Measurements from ENCODE around the gene SGTA.
A peak's percentile ranks its signal among the peaks of the same experiment; 100 is the strongest.
"Not testable (repeated sequence)": the region's sequence is repeated elsewhere in the genome, so short reads cannot be mapped to it uniquely, and the experiment has no call there.

SGTA gene, protein sequence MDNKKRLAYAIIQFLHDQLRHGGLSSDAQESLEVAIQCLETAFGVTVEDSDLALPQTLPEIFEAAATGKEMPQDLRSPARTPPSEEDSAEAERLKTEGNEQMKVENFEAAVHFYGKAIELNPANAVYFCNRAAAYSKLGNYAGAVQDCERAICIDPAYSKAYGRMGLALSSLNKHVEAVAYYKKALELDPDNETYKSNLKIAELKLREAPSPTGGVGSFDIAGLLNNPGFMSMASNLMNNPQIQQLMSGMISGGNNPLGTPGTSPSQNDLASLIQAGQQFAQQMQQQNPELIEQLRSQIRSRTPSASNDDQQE

DNA sequence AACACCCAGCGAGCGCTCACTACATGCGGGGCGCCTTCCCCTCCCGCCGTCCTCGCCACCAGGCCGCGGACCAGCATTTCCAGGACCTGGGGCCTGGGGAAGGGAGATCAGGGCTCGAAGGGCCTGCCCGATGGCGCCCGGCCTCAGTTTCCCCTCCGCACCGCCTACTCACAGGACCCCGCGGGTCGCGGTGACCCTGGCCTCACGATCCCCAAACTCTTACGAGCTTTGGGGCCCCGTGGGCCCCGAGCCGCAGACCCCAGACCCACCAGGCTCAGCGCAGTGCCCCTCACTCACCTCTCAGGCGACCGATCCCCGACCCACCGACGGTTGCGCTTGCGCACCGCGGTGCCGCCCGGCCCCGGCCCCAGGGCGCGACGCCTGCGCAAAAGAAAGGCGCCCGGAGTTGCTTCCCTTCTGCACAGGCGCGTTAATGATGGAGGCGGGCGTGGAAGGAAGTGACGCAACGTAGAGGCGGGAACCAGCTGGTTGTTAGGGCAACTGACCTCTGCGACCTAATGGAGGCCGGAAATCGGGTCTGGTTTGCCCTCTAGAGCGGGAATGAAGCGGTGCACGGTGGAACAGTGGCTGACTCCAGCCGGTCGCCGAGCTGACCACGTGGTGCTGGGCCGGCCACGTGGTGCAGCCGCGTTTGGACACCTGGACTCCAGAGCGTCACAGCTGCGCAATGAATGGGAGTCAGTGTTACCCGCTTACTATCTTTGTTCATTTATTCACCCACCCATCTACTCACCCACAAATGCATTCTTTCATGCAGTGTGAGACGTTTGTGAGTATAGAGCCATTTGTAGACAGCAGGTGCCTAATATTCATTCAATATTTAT is at the start of gene SGTA:
Gene SGTA, minus strand, starts transcription at position 338 of the 845 bp plus-strand sequence. CDS start 14,205 bp downstream, outside the sequence.
- peak; percentile 96 for DNase-seq (ENCODE audit: low read depth)

DNA sequence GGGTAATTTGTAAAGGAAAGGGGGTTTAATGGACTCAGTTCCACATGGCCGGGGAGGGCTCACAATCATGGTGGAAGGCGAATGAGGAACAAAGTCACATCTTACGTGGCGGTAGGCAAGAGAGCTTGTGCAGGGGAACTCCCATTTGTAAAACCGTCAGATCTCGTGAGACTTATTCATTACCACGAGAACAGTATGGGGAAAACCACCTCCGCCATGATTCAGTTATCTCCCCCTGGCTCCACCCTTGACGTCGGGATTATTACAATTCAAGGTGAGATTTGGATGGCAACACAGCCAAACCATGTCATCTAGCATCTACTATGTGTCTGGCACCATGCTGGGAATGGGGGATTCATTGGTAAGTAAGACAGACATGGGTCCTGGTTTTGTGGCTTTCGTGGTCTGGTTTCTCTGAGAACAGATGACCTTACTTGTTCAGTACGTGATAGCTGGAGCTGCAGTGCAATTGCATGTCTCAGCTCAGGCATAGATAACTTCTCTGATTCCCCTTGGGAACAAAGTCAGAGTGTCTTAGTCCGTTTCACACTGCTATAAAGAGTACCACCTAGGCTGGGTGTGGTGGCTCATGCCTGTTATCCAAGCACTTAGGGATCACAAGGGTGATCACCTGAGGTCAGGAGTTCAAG is 44.9 kb upstream of the SGTA start:
- no peak for DNase-seq (ENCODE audit: low read depth)

DNA sequence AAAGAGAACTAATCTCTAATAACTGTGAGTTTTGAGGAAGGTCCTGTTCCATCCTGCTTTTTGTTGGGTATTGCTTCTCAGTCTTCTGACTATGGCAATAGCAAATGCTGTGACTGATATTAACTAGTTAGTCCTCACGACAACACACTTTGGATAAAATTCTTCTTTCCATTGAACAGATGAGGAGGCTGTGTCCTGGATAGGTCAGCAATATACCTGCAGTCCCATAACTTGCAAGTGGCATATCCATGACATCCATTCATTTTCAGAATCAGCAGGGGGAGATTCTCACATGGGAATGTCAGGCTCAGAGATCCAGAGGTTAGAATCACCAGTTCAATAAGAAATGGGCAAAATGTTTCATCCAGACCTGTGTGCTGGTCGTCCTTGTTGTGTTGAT is 43.9 kb upstream of the SGTA start:
- no peak for DNase-seq (ENCODE audit: low read depth)

DNA sequence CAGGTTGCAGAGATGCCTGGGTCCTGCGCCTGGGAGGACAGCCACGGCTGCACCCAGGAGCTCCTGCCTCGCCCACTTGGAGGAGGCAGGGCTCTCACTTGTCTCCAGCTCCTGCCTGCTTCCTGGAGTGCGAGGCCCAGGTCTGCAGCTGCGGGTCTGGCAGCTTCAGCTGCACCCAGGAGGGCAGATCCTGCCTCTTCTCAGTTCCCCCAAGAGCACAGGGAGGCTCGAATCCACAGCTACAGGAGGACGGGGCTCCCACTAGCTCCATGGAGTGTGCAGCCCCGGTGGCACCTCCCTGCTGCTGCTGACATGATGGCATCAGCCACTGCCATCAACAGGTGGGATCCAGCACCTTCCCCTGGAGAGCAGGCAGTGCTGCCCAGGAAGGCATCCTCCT is 41.1 kb upstream of the SGTA start:
- DNase-seq (ENCODE audit: low read depth): no peak

DNA sequence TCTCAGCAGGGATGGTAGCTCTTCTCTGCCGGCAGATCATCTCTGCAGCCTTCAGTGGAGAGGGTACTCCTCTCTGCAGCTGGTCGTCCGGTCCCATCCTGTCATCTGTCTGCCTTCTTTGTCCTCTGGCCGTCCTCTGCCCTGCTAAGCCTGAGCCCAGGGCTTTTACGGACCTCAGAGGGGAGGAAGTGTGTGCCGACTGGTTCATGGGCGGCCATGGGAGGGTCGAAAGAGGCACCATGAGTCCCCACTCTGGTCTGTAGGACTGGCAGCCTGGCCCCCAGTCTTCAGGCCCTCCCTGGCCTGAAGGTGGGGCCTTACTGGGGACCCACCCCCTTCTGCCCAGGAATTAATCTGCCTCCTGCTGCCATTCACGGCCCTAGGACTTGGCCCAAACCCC is 40.6 kb upstream of the SGTA start:
- DNase-seq (ENCODE audit: low read depth): no peak

DNA sequence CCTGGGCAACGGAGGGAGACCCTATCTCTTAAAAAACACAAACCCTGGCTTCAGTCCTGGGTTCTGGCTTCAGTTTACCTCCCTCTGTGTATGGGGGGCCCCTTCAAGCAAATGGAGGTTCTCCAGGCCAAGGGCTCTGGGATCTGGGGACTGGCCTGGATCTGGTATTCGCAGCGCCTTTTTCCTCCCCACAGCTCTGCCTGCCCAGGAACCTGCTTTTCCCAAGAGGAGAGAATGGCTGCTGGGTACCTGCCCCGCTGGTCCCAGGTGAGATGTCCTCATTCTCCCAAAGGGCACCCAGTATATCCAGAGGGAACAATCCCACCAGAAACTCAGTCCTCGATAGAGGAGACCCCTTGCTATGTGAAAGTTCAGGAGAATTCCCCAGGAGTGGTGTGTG is 39.8 kb upstream of the SGTA start:
- no peak for DNase-seq (ENCODE audit: low read depth)

DNA sequence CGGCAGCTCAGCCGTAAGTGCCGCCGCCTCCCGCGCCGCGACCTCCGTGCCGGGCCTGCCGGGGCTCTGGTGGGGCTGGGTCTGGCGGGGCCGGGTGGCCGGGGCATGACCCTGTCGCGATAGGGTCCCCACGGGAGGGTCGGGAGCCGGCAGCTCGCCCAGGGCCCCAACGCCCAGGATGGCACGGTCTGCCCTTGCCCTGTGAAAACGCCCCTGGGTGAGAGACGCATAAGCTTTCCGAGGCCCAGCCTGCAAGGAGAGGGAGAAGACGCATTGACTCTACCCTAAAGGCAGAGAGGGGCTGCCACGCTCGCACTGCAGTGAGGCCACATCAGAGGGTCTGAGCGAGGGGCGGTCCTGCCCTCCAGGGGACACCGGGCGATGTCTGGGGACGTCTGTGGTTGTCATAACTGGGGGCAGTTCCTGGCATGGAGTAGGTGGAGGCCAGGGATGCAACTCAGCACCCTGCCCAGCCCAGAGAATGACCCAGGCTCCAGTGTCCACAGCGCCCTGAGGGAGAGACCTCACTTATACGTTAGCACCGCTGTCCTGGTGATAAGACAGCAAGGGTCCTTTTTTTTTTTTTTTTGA is 37.1 kb upstream of the SGTA start:
- no peak for DNase-seq (ENCODE audit: low read depth)

DNA sequence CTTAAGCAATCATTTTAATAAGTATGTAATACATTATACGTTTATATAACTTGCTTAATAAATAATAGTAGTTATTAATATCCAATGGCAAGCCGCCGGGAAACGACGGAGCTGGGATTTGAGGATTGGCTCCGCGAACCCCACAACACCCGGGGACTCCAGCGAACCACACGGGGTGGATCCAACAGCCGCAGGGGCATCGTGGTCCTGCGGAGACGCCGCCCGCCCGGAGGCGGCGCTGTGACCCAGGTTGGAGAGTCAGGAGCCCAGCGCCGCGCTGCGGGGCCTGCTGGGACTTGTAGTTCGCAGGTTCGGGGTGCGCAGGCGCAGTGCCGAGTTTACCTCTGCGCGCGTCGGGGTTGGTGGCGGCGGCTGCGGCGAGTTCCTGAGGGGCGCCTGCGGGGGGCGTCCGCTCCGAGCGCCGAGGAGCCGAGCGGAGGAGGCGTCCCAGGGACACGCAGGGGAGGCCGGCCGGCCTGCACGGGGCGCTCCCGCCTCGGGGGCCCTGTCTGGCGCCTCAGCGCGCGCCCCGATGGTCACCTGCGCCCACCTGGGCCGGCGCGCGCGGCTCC is 36.6 kb upstream of the SGTA start, which contains the start of gene ZNF554:
Gene ZNF554, plus strand, starts transcription at position 329 of the 572 bp plus-strand sequence. Its CDS starts 204 bp downstream, at position 533.
- DNase-seq (ENCODE audit: low read depth): peak; percentile 97

DNA sequence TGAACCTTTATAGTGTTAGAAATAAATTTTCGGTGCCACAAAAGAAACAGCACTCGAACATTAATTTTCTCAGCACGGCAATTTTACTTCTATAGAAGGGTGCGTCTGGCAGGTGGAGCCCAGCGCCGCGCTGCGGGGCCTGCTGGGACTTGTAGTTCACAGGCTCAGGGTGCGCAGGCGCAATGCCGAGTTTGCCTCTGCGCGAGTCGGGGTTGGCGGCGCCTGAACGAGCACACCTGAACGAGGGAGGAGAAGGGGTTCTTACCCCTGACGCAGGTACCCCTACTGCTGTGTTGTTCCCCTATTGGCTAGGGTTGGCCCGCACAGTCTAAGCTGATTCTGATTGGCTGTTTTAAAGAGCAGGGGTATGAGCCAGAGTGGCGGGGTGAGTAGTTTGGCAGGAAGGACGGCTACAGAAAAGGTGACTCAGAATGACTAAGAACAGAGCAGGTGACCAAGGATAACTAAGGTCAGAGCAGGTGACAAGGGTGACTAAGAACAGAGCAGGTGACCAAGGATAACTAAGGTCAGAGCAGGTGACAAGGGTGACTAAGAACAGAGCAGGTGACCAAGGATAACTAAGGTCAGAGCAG is 34.3 kb upstream of the SGTA start:
- DNase-seq (ENCODE audit: low read depth): not testable (repeated sequence)

DNA sequence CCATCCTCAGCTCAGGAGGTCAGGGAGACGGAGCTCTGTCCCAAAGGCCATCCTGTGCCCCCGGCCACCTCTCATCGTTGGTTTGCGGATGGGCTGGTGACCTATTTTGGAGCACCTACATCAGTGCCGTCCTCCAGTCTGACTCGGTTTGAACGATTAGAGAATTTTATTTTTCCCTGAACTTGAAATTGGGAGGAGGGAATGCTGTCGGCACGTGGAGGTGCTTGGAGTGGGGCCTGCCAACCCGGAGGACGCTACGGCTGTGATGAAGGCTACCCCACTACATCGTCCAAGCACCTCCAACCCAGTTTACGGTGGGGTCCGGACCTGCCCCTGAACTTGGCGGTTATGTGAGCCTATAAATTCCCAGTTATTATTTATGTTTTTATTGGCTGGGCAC is 33.6 kb upstream of the SGTA start:
- no peak for DNase-seq (ENCODE audit: low read depth)

DNA sequence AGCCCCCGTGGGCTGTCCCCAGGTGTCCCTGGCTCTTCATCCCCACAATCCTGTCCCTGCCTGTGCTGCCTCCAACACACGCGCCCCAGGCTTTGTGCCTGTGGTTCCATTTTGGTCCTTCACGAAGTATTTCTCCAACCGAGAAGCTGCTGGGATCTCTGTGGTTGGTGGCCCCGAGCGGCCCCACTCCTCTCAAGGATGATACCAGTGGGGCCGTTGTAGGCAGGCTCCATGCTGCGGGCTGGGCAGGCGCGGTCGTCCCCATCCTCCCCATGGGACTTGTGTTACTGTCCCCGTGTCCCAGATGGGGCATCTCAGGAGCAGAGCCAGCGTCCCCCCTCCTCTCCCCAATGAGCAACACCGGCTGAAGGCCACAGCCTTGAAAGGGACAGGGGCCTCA is 32.9 kb upstream of the SGTA start:
- DNase-seq (ENCODE audit: low read depth): no peak

DNA sequence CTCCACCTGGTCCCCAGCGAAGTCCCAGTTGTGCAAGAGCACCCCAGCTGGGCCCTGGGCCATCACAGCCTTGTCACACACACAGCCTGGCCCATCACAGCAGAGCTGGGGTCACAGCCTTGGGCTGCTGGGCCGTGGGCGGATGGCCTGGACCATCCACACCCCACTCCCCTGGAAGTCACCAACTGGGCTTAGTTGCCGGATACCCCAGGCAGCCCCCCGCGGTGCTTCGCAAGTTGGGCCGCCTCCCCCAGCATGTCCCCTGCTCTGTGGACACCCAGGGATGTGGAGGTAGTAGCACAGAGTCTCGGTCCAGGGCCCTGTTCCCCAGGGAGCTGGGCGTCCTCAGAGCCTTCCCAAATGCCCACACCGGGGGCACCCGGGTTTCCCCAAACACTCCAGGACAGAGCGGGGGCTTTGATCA is 32.1 kb upstream of the SGTA start:
- DNase-seq (ENCODE audit: low read depth): no peak

DNA sequence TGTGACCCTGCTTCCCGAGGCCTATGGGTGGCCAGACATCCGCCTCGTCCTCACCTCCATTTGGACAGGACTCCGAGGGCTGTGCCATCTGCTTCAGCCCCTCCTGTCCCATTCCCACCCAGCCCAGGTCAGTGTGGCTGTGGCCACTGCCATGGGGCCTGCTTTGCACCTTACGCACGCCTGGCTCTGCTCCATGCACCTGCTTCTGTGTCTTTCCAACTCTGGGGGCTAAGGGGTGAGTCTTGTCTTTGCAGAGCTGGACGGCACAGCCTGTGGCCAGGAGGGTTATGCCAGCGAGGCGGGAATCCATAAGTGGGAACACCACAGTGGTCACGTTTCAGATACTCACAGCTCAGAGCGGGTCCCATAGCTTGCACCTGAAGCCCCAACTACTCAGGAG is 31.4 kb upstream of the SGTA start:
- DNase-seq (ENCODE audit: low read depth): no peak

DNA sequence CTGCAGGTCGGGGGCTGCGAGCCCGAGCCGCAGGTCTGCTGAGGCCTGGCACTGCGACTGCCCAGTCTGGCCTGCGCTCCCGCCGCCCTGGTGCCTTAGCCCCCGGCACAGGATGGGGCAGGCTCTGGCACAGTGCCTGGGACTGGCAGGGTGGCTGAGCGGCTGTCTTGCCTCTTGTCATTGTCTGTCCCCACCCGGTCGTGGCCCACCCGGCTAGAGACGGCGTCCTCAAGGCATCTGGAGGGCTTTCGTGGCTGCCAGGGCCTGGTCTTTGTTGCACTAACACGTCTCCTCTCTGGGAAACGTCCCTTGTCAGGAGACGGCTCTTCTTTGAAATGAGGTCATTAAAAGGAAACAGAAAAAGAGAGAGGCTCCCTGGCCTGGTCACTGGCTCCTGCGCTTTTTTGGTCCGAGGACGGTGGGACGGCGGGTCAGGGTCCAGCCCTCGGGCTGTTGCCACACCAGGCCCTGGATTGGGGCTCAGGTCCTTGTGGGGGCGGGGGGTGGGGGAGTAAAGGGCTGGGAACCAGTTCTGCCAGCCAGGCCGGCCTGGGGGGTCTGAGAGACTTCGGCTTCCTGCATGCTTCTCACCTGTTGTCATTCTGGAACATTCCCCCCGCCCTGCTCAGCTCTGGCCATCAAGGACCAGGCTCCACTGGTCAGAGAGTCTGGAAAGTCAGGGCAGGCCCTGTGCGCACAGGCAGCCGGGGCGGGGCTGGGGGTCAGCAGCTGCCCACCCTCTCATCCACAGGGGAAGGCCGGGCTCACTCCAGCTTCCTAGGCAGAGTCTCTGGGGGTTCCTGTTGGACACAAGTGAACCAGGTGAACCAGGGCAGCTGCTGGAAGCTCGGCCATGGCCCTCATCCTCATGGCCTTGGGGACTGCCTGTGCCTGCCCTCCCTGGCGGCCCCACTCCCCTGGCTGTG is 30.4 kb upstream of the SGTA start:
- no peak for DNase-seq (ENCODE audit: low read depth)

DNA sequence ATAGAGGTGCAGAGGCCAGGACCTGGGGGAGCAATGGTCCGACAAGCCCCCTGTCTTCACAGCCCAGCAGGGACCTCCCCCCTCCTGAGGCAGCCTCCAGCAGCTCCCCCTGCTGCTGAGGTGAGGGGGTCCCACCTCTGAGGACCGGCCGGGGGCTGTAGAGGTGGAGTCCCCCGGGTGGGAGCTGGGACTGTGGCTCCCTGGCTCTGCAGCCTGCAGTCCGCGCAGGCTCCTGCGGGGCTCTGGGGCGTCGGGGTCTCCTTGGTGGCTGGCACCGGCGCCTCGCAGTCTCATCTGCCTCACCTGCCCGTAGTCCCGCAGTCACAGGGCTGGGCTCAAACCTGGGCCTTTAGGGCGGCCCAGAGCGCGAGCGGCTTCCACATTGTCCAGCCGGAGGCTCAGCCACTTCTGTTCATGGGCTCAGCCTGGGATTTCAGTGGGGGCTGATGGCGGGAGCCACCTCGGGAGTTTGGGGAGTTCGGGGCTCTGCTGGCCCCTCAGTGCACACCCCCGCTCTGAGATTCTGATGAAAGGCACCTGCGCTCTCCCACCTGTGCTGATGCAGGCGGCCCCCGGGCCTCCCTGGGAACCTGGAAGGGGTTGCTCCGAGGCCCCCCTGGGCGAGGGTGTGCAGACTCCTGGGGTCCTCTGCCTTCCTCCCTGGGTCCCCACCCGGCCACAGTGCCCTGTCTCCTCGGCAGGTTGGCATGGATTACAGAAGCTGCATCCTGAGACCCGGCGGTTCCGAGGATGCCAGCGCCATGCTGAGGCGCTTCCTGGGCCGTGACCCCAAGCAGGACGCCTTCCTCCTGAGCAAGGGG is 29.6 kb upstream of the SGTA start:
- DNase-seq (ENCODE audit: low read depth): no peak

DNA sequence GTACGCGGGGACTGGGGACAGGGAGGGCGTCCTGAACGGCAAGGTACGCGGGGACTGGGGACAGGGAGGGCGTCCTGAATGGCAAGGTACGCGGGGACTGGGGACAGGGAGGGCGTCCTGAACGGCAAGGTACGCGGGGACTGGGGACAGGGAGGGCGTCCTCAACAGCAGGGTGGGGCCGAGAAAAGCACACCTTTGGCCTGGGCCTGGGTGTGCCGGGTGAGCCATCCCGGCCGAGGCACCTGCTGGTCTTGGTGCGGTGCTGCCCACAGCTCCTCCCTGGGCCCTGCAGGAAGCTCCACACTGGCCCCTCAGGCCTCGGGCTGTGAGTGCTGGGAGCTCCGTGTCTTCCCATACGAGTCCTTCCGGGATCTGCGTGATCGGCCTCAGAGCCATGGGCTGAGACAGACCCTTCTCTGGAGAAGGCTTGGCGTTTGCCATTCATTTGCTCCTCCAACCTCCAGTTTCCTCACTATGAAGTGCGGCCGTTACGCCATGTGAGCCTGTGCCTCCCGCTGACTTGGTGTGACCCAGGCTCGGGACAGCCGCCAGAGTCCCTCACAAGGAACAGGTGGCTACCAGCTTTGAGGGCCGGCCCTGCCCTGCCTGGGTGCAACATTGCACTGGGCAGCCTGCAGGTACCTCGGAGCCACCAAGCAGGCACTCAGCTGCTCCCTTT is 28.8 kb upstream of the SGTA start:
- no peak for DNase-seq (ENCODE audit: low read depth)

DNA sequence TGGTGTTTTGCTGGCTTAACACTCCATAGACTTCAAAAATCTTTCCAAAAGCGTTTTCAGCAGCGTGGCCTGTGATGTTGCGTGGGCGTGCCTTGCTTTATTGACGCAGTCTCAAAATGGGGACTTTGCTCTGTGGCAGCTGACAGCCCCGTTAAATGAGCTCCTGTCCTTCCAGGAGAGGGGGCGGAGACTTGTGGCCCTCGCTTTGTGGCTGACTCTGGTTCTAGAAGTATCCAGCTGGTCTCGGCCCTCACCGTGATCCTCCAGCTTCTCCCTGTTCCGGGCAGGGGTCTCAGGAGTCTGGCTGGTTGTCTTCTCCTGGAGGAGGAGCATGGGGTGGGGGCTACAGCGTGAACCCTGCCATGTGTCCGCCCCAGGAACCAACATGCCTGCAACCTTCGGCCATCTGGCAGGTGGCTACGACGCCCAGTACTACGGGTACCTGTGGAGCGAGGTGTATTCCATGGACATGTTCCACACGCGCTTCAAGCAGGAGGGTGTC is 28.2 kb upstream of the SGTA start:
- DNase-seq (ENCODE audit: low read depth): no peak

DNA sequence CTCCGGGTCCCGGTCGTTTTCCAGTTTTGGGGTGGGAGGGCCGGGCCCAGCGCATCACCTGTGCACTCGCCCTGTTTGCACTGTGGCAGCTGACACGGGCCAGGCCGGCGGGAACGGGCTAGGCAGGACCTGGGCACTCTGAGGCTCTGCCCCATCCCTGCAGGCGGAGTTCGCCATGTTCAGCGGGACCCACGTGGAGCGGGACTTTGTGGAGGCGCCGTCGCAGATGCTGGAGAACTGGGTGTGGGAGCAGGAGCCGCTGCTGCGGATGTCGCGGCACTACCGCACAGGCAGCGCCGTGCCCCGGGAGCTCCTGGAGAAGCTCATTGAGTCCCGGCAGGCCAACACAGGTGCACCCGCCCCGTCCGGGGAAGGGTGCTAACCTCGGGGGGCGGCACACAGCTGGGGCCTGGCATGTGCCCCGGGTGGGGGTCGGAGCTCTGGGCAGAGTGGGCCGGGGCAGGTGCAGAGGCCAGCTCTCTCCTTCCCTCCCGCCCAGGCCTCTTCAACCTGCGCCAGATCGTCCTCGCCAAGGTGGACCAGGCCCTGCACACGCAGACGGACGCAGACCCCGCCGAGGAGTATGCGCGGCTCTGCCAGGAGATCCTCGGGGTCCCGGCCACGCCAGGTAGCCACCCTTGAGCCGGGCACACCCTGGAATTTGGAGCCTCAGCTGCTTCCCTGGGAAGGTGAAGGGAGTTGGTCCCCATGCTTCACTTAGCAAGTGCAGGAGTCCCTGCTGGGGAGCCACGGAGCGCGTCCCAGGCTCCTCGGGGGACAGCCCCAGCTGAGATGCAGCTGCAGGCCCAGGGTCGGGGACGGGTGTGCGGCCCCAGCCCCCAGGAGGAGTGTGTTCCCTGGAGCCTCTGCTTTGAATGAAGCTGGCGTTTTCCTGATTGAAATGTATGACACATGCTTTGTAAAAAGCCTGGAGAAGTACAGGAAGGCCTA is 27.3 kb upstream of the SGTA start:
- no peak for DNase-seq (ENCODE audit: low read depth)
